Omental fat pad (tissue), 4 donors: ENCODE data around the gene SCGB1C2. TPM values are rescaled to one million over a fixed set of nuclear protein-coding genes. Genes with fewer than 3 reads are reported as not detected.

ENCODE experiments used
- ATAC-seq: fragments of 150-250 bp; one replicate; pipeline ENCODE4 v1.9.1; 2016; ENCODE audit warnings: mild to moderate bottlenecking, moderate library complexity; ENCODE audit not compliant: low FRiP score
- DNase-seq: peaks from one replicate; pipeline ENCODE4 v3.0.0-alpha.2; 2019; ENCODE audit warnings: low spot score
- CTCF ChIP-seq, 3 donors: fragments of 450-650 bp; IDR thresholded peaks; one replicate each; pipeline ENCODE4 v1.5.1; 2016 to 2017; ENCODE audit warnings: antibody characterized with exemption in 3 of 3, mild to moderate bottlenecking in 3 of 3, moderate library complexity in 2 of 3
- total RNA-seq, 4 donors: library from RNA; depleted of rRNA; stranded (reverse); fragments of >200 nt; gene quantifications; one replicate each; pipeline ENCODE4 v1.1.0, GENCODE V29; 2016

The SCGB1C2 gene
- total RNA-seq, 4 donors from 2014 or later: not detected

GRCh38 chr17:178292-179065 lies 41.1 kb downstream of the SCGB1C2 start:
- DNase-seq: no peak

GRCh38 chr17:179066-179432 lies 41.7 kb downstream of the SCGB1C2 start:
- DNase-seq (no peak), ATAC-seq (no peak)
- TF ChIP-seq CTCF (IDR thresholded peaks at IDR 0.05): no peak

More at GRCh38 chr17:178292-179065, 41.1 kb downstream of the SCGB1C2 start:
- no peak for TF ChIP-seq CTCF (IDR thresholded peaks at IDR 0.05)
- no peak for ATAC-seq

- TF ChIP-seq CTCF (IDR thresholded peaks at IDR 0.05): no peak
- DNase-seq (no peak), ATAC-seq (no peak)
Measured at GRCh38 chr17:179781-180380, 42.5 kb downstream of the SCGB1C2 start.

- no peak for TF ChIP-seq CTCF (IDR thresholded peaks at IDR 0.05)
- no peak for DNase-seq
- no peak for ATAC-seq
Measured at GRCh38 chr17:180381-181244, 43.2 kb downstream of the SCGB1C2 start.

GRCh38 chr17:181245-182049 lies 44.1 kb downstream of the SCGB1C2 start, which contains the start of gene DOC2B:
Gene DOC2B (minus strand): TSS chr17:181650. CDS start chr17:181479, 171 bp downstream.
- DNase-seq (no peak), ATAC-seq (peak; percentile 86)
- TF ChIP-seq CTCF (IDR thresholded peaks at IDR 0.05): no peak

GRCh38 chr17:182050-182751 lies 44.8 kb downstream of the SCGB1C2 start:
- no peak for TF ChIP-seq CTCF (IDR thresholded peaks at IDR 0.05)
- DNase-seq (no peak), ATAC-seq (peak; percentile 40)
